HL-60 (cell line): ENCODE results near the gene ETV6.
A peak's percentile ranks its signal among the peaks of the same experiment; 100 is the strongest.

Source experiments
- DNase-seq, 2 experiments: peaks; one replicate each; pipeline ENCODE4 v3.0.0-alpha.2; 2010 to 2020; ENCODE audit warnings: low read depth in 1 of 2, low spot score in 1 of 2
- H3K27ac ChIP-seq: fragments of 250-450 bp; sonication (Bioruptor Pico); replicated peaks from 2 replicates; pipeline ENCODE4 v1.5.1; 2020; ENCODE audit warnings: mild to moderate bottlenecking, moderate library complexity
- H3K27me3 ChIP-seq: fragments of 250-450 bp; sonication (Bioruptor Pico); 2 replicates; pipeline ENCODE4 v1.5.1; 2021; ENCODE audit warnings: mild to moderate bottlenecking, moderate library complexity; ENCODE audit not compliant: insufficient read depth, poor library complexity, severe bottlenecking
- H3K4me3 ChIP-seq: replicated peaks from 2 replicates; pipeline ENCODE4 v1.5.1; 2011; ENCODE audit warnings: mild to moderate bottlenecking, control low read depth, low read length; ENCODE audit not compliant: insufficient read depth
- CTCF ChIP-seq: IDR thresholded peaks from one replicate; pipeline ENCODE4 v1.5.1; 2011; ENCODE audit warnings: low read length, control low read depth, inconsistent platforms; ENCODE audit not compliant: insufficient read depth
- GABPA ChIP-seq: IDR thresholded peaks from 2 replicates; pipeline ENCODE4 v1.6.1; 2012; ENCODE audit warnings: low read depth
- POLR2AphosphoS5 ChIP-seq: IDR thresholded peaks from 2 replicates; pipeline ENCODE4 v1.6.1; 2012; ENCODE audit warnings: low read depth
- REST ChIP-seq: IDR thresholded peaks from 2 replicates; pipeline ENCODE4 v1.6.1; 2012; ENCODE audit warnings: low read depth; ENCODE audit not compliant: insufficient replicate concordance
- SPI1 ChIP-seq: IDR thresholded peaks from 2 replicates; pipeline ENCODE4 v1.6.1; 2012; ENCODE audit warnings: low read depth, mild to moderate bottlenecking, borderline replicate concordance

ETV6 gene

DNA sequence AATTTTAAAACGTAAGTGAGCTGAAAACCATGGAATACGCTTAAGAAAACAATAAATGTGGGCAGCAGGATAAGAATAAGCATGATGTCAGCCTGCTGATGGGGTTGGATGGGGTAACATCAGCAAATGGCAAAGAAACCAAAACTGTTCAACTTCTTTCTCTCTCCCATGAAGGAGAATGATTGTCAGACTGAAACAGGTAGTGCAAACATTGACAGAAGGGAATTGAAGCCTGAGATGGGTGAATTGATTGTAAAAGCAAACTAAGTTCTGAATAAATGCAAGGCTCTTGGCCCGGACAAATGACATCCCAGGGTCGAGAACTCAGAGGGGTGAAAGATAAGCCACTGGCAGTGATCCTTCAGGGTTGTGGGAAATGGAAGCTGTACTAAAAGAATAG, 182.6 kb downstream of the ETV6 start:
- no peak overlapping the region for H3K4me3 ChIP-seq
- H3K27me3 ChIP-seq: no peaks in the 10 kb centered on the region
- no peak overlapping the region for H3K27ac ChIP-seq
- DNase-seq: no peak
- no peak for TF ChIP-seq CTCF
- no peak for TF ChIP-seq REST
- no peak for TF ChIP-seq GABPA
- no peak for TF ChIP-seq POLR2AphosphoS5
- no peak for TF ChIP-seq SPI1

DNA sequence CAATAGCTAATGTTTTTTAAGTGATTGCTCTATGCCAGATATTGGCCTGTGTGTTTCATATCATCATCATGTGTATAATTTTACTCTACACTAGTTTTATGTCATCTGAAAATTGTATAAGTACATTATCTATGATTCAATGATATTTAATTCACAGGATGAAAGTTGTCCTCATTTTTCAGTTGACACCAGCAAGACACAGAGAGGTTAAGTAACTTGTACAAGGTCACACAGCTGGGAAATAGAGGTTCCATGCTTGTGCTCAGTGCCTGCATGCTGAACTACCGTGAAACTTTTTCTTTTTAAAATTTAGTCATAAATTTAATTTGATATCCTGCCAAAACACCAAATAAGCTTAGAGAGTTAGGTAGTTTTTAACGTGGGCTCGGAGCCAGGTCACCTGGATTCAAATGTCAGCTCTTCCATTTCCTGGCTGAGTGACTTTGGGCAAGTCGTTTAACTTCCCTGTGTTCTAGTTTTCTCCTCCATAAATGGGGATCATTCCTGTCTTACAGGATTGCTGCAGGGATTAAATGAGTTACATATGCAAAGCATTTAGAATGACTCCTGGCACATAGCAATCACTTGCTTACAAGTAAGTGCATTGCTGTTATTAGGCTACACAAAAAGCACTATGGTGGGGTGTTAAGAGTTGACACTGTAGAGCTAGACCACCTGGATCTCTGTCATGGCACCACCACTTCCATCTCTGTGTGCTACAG, 183.9 kb downstream of the ETV6 start:
- DNase-seq: no peak
- TF ChIP-seq GABPA (no peak), POLR2AphosphoS5 (no peak), CTCF (no peak), SPI1 (no peak), REST (no peak)
- Histone ChIP-seq H3K27me3 (no peaks in the 10 kb centered on the region), H3K4me3 (no peak overlapping the region), H3K27ac (peak overlapping the region; percentile 74)

GRCh38 chr12:11834104-11834812, 184.8 kb downstream of the ETV6 start:
- Histone ChIP-seq H3K27me3 (no peaks in the 10 kb centered on the region), H3K4me3 (no peak overlapping the region), H3K27ac (peak overlapping the region; percentile 74)
- DNase-seq: no peak
- no peak for TF ChIP-seq SPI1
- TF ChIP-seq GABPA: no peak
- TF ChIP-seq REST: no peak
- 0 out of 2 replicates have a peak, but pooled peaks have one; percentile 29 for TF ChIP-seq POLR2AphosphoS5
